ENCODE results near the gene SUSD4. TPM values are rescaled to one million over a fixed set of nuclear protein-coding genes. Genes with fewer than 3 reads are reported as not detected.

Gene SUSD4
- total and polyA plus RNA-seq, 2 of the 8 experiments (the other 6 are each of a cell fraction or from before 2014, with no cell fraction given), result 3.9 to 5.2 TPM

GRCh38 chr1:223363057-223363855 lies 720 bp downstream of the SUSD4 start (continued):
- TF ChIP-seq E2F6 (IDR thresholded peaks at IDR 0.05) (no peak; the same call in 1 of the 2 replicates), ATF2 (IDR thresholded peaks at IDR 0.05; ENCODE audit: low read length) (no peak), TCF12 (IDR thresholded peaks at IDR 0.05; ENCODE audit: low read depth, low read length) (no peak)

Measured in H1 (cell line).